Heart left ventricle (tissue), 13 donors: ENCODE results near the gene IL6ST.

ENCODE experiments used
- POLR2A ChIP-seq, 2 donors: fragments of 450-650 bp; IDR thresholded peaks; one replicate each; pipeline ENCODE4 v1.6.1; 2017; ENCODE audit warnings: antibody characterized with exemption in 2 of 2, mild to moderate bottlenecking in 2 of 2, moderate library complexity in 2 of 2
- TF ChIP-seq, protein P1 (sequence below), 12 donors: fragments of 200-600 bp; sonication (generic) in 4 of 12; IDR thresholded peaks; one replicate each; pipeline versions ENCODE4 v1.5.0 to v1.8.0; 2018 to 2022; ENCODE audit warnings: antibody characterized with exemption in 12 of 12, mild to moderate bottlenecking in 5 of 12
- donor health status: ischemic (EF 13 %, LVEDD 7.1; RV severe dilation, severe dysfunction).
- donor health status: DM: no; HTN: yes; CAD: no.
- donor health status: DM: no; HTN: no; CAD: no.
- donor health status: ischemic (EF 25% LVEDD 6.9; RV normal size, moderate dysfunction).
- donor health status: ischemic (EF 25% LVEDD 5.7; RV mildly dilated, moderate dysfunction).
- donor health status: ischemic (EF 35%, LVEDD 5.7; RV mildly dilated, moderate dysfunction).
- donor health status: nonischemic (EF 11% LVEDD 7.7; RV severe dilation, severe dysfunction).
- donor health status: DM: yes; HTN: yes; CAD: no.
- donor health status: PGD.
- donor health status: ischemic (EF 29% LVEDD 5.4; RV normal size, mild dysfunction).
- donor health status: nonischemic (EF 23%, LVEDD 6.1; RV moderate dilation, normal function).

DNA sequence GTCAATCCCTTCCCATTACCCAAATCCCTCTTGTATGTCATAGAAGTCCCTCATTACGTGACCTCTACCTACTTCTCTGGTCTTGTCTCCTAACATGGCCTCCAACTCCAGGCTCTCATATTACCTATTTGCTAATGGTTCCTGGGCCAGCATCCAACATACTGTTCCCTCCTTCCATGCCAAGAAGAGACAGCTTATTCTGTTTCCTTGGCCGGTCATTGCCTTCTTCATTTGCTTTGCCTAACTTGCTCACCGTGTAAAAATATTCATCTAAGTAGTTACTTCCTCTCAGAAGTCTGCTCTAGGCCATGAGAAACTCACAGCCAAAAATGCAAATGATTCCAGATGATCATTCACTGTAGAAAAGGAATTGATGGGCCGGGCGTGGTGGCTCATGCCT lies 8.9 kb upstream of the IL6ST start:
- TF ChIP-seq, protein P1, sequence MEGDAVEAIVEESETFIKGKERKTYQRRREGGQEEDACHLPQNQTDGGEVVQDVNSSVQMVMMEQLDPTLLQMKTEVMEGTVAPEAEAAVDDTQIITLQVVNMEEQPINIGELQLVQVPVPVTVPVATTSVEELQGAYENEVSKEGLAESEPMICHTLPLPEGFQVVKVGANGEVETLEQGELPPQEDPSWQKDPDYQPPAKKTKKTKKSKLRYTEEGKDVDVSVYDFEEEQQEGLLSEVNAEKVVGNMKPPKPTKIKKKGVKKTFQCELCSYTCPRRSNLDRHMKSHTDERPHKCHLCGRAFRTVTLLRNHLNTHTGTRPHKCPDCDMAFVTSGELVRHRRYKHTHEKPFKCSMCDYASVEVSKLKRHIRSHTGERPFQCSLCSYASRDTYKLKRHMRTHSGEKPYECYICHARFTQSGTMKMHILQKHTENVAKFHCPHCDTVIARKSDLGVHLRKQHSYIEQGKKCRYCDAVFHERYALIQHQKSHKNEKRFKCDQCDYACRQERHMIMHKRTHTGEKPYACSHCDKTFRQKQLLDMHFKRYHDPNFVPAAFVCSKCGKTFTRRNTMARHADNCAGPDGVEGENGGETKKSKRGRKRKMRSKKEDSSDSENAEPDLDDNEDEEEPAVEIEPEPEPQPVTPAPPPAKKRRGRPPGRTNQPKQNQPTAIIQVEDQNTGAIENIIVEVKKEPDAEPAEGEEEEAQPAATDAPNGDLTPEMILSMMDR (IDR thresholded peaks at IDR 0.05), result no peak
- TF ChIP-seq POLR2A (IDR thresholded peaks at IDR 0.05), result no peak
